GM12873 (cell line): ENCODE data around the gene ALK.

Experiments used
- TF ChIP-seq, protein P1 (sequence below): IDR thresholded peaks from 2 replicates; pipeline ENCODE4 v1.5.1; 2012; ENCODE audit warnings: low read depth, mild to moderate bottlenecking, moderate library complexity, low read length, control low read depth; ENCODE audit not compliant: insufficient read depth; ENCODE audit errors: missing control alignments

ALK gene

GRCh38 chr2:29774624-29775023, 146.8 kb downstream of the ALK start:
- TF ChIP-seq, protein P1, sequence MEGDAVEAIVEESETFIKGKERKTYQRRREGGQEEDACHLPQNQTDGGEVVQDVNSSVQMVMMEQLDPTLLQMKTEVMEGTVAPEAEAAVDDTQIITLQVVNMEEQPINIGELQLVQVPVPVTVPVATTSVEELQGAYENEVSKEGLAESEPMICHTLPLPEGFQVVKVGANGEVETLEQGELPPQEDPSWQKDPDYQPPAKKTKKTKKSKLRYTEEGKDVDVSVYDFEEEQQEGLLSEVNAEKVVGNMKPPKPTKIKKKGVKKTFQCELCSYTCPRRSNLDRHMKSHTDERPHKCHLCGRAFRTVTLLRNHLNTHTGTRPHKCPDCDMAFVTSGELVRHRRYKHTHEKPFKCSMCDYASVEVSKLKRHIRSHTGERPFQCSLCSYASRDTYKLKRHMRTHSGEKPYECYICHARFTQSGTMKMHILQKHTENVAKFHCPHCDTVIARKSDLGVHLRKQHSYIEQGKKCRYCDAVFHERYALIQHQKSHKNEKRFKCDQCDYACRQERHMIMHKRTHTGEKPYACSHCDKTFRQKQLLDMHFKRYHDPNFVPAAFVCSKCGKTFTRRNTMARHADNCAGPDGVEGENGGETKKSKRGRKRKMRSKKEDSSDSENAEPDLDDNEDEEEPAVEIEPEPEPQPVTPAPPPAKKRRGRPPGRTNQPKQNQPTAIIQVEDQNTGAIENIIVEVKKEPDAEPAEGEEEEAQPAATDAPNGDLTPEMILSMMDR, result no peak

DNA sequence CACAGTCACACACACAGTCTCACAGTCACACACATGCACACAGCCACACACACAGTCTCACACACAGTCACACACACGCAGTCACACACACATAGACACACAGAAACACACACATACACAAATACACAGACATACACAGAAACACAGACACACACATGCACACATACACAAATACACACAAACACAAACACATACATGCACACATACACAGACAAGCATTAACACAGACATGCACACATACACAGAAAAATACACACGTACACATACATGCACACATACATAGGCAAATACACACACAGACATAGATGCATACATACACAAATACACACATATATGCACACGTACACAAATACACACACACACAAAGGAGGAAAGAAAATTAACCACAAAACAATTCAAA, 150.5 kb downstream of the ALK start:
- TF ChIP-seq, protein P1, result no peak

- TF ChIP-seq, protein P1, result no peak
Measured at GRCh38 chr2:29769847-29770246, 151.5 kb downstream of the ALK start.

GRCh38 chr2:29767606-29768335, 153.6 kb downstream of the ALK start:
- TF ChIP-seq, protein P1, result no peak

DNA sequence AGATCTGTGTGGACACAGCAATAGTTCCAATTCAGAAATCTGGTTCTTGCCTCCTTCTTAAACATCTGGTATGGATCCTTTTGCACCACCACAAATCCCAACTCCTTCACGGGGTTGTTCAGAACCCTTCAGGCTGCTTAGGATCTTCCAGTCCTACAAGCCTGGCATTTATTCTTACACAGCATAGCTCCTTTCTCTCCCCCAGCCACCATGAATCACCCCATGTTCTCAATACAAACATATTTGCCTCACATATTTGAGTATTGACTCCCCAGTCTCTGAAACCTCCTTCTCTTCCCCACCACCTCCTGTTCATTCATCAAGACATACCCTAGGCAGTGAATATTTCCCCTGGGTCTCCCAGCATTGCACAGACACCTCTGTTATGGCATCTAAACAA, 155.2 kb downstream of the ALK start:
- TF ChIP-seq, protein P1, result no peak

DNA sequence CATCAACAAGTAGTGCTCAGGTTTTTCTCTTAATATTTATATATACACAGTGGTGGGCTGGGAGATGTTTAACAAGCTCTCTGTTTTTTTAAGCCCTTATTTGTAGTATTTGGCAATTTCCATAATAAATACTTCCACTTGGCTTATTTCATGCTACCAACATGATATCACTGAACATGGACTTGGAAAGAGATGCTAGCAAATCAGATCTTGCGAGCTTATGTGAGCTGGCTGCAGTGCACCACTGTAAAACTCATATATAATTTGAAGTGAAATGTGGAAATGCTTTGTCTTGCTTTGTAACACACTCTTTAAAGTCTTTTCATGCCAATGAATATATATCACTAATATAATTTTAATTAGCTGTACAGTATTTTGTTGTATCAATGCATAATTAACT, 155.7 kb downstream of the ALK start:
- TF ChIP-seq, protein P1, result no peak

- TF ChIP-seq, protein P1, result no peak
Measured at GRCh38 chr2:29763371-29763770, 158.0 kb downstream of the ALK start.

DNA sequence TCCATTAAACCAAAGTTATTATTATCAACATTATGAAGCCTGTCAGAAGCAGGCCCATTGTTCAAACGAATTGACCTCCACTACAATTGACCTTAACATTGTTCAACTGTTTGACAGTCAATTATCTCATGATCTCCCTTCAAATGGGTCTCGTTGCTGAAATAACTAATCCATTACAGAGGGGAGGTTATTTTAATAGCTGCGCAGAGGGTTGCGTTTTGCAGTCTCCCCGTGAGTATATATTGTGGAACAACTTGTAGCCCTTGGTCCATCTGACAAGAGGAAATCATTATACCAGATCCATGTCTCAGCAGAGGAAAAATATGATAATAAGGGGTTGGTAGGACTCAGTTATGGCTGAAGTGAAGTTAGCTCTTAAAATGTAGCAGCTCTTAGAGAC, 159.1 kb downstream of the ALK start:
- TF ChIP-seq, protein P1, result no peak
